D721Med (cell line): ENCODE measurements around the gene ANO9.

Experiments
- DNase-seq: peaks from one replicate; pipeline ENCODE4 v3.0.0; 2011; ENCODE audit warnings: low spot score; ENCODE audit not compliant: insufficient read length
- FAIRE-seq: peaks from 2 replicates; lab custom pipeline; 2011; peaks lifted over from hg19 to GRCh38; lab: Jason Lieb, UNC
- TF ChIP-seq, protein P1 (sequence below): IDR thresholded peaks from 2 replicates; pipeline ENCODE4 v1.5.1; 2012; ENCODE audit warnings: mild to moderate bottlenecking, control low read depth; ENCODE audit not compliant: insufficient read depth; ENCODE audit errors: missing control alignments

Gene ANO9

DNA sequence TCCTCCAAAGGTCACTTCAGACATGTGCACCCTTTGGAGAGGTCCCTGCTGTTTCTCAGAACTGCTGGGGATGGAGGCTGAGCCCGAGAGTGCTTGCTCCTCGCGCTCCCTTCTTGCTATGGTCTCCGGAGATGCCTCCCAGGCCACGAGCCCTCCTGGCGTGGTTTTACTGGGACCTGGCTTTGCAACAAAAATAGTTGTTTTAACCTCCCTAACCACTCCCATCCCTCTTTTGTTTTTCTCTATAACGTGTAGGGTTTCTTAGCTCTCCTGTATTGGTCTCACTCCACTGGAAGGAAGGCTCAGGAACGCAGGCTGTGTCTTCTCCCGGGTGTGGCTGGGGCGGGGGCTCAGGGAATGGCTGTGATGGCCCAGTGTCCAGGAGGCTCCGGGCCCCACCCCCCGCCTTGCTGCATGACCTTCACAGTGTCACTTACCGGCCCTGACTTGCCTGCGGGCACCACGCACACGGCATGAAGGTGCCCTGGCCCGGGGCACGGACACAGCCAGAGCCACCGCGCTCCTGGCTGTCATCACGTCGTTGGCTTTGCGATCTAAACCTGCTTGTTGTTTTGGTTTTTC lies 13.8 kb upstream of the ANO9 start:
- FAIRE-seq, result no peak
- TF ChIP-seq, protein P1, sequence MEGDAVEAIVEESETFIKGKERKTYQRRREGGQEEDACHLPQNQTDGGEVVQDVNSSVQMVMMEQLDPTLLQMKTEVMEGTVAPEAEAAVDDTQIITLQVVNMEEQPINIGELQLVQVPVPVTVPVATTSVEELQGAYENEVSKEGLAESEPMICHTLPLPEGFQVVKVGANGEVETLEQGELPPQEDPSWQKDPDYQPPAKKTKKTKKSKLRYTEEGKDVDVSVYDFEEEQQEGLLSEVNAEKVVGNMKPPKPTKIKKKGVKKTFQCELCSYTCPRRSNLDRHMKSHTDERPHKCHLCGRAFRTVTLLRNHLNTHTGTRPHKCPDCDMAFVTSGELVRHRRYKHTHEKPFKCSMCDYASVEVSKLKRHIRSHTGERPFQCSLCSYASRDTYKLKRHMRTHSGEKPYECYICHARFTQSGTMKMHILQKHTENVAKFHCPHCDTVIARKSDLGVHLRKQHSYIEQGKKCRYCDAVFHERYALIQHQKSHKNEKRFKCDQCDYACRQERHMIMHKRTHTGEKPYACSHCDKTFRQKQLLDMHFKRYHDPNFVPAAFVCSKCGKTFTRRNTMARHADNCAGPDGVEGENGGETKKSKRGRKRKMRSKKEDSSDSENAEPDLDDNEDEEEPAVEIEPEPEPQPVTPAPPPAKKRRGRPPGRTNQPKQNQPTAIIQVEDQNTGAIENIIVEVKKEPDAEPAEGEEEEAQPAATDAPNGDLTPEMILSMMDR, result no peak
- DNase-seq, result no peak

DNA sequence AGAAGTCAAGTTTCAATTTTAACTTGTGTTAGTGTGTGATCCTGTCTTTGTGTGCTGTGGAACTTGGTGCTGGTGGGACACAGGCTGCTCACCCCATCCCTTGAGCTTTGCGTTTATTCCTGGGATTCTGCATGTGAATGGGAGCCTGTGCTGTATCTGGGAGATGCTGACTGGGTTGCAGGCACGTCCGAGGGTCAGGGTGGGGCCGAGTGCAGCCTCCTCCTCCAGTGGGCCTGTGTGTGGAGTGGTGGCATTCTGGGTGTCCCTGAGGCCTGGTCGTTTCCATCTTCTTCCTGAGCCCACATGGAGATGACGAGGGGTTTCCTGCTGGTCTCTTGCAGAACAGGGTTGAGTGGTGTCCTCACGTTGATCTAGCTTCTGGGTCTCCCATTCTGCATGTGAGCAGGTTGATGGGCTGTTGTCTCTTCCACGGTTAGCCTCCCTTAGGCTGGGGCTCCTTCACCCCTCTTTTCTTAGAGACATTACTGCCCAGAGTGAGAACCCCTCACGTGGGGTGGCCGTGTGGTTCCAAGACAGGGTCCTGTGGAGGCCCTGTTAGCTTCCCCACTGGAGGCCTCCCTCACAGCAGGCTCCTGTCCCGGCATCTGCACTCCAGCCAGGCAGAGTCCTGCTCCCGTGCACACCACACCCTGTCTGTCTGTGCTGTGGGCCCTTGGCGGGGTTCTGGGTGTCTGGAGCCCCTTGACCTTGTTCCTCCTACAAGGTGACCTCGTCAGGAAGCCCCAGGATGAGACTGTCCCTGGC lies 13.2 kb upstream of the ANO9 start:
- DNase-seq (no peak), FAIRE-seq (no peak)
- TF ChIP-seq, protein P1, result no peak

DNA sequence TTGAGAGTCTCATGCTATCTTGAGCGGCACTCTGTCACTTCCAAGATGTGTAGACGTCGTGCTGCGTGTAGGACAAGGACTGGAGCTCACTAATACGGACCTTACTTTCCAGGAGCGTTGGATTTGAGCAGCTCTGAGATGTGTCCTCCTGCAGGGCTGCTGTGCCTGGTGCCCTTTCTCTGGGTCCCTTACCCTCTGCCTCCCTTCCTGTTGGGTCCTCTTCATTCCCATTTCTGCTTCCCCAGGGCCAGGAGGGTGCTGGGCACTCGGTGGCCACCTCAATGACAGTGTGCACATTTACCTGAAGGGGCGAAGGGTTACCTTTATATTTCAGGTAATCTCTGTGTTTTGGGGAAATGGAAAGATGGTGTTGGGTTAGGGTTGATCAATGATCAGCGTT lies 12.2 kb upstream of the ANO9 start:
- TF ChIP-seq, protein P1, result no peak
- DNase-seq, result no peak
- FAIRE-seq, result no peak

DNA sequence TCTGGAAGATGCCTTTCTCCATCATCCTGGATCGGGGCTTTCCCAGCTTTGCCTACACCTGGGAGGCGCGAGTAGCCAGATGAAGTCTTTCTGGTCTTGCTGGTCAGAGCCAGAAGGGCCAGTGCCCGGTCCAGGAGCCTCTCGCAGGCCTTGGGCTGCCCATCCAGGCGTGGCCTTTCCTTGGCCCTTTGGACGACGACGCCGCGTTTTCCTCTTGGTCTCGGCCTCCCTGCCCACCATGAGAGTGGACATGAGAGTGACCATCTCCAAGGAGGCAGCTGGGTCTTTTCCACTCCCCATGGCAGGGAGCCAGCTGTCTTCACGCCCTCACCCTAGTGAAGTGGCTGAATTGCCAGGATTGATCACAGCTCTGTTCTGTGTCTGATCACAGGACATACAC lies 11.8 kb upstream of the ANO9 start:
- TF ChIP-seq, protein P1, result no peak
- FAIRE-seq (no peak), DNase-seq (no peak)

DNA sequence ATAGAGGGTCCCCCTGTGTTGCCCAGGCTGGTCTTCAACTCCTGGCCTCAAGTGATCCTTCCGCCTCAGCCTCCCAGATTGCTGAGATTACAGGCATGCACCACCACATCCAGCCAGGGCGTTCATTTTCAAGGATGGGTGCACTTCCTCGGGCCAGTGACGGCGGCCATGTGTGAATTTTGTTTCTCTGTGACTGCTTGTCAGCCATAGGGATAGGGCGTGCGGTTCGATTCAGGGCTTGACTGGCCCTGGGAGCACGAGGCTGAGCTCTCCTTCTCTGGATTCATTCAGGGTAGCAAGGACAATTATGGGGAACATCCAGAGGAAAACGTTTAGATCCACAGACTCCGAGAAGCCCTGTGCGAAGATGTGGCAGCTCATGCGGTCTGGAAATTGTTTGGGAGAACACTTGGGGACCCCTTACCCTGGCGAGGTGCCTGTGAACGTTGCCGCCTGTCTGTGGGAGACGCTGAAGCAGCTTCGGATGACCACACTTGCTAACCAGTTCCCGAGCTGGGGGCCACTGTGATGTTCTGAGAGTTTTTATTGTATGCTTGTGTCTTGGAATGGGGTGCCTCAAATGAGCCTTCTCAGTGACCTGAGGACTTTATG lies 11.2 kb upstream of the ANO9 start:
- DNase-seq (no peak), FAIRE-seq (no peak)
- TF ChIP-seq, protein P1, result no peak

DNA sequence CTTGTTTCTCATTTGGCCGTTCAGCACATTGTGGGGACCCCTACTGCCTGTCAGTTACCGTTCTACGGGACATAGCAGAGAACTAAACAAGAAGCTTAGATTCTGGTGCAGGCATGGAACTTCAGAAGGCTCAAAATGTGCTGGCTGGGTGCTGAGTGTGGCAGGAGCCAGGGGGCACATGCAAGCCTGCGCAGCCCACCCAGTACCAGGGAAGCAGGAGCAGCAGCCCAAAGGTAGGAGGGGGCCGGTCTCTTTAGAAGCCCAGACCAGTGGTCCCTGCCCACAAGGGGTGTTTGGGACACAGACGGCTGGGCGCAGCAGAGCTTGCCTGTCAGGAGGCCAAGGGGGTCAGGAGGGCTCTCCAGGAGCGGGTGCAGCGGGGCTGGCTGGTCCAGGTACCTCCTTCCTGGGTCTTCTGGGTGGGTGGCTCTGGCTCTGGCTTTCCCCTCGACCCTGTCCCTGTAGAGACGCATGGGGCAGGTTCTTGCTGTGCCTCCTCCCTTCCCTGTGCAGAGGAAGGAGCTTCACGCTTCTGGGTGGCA lies 10.5 kb upstream of the ANO9 start:
- TF ChIP-seq, protein P1, result no peak
- FAIRE-seq (no peak), DNase-seq (no peak)

DNA sequence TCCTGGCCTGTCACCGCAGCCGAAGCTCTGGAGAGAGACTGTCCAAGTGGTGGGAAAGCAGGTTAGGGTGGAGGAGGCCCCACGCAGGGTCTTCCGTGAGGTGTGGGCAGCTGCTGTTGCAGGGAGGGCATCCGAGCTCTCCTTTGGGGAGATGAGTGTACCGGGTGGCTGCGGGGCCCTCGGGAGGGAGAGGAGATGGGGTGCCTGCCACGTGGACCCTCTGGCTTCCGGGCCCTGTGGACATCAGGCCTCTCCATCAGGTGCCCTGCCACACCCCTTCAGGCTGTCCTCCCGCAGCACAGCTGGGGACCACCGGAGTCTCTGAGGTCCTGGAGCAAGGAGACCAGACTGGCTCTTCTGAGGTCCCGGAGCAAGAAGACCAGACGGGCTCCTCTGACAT lies 9.9 kb upstream of the ANO9 start:
- FAIRE-seq, result no peak
- TF ChIP-seq, protein P1, result no peak

More for the DNA sequence above, 9.9 kb upstream of the ANO9 start:
- DNase-seq, result no peak
